OCI-LY7 (cell line): Measurements from ENCODE around the gene PPP1CA. TPM values are rescaled to one million over a fixed set of nuclear protein-coding genes. Genes with fewer than 3 reads are reported as not detected.

Experiments
- BruUV-seq: library from RNA; stranded (reverse); fragments of 400-500 nt; replicated peaks from 2 replicates; lab custom pipeline; 2021; lab: Mats Ljungman, UMichigan
- CTCF ChIA-PET: fragments of 300-600 bp; sonication (Branson Sonifier 250); formaldehyde crosslinking; loops from one replicate; lab custom pipeline; 2022; ENCODE audit warnings: antibody characterized with exemption; ENCODE audit not compliant: unreplicated experiment; lab: Charles Lee
- POLR2A ChIA-PET: fragments of 300-600 bp; sonication (Branson Sonifier 250); formaldehyde crosslinking; loops from one replicate; lab custom pipeline; 2022; ENCODE audit warnings: antibody characterized with exemption; lab: Charles Lee
- DNase-seq: peaks from one replicate; pipeline ENCODE4 v3.0.0-alpha.2; 2015; ENCODE audit warnings: low spot score
- H2AFZ ChIP-seq: fragments of 200-600 bp; sonication (generic), shearing (Covaris generic); 2 replicates; pipeline ENCODE4 v1.6.1; 2014; ENCODE audit warnings: mild to moderate bottlenecking, antibody characterized with exemption, low read length, moderate library complexity
- H3K27ac ChIP-seq: fragments of 200-600 bp; sonication (generic); 2 replicates; pipeline ENCODE4 v1.5.1; 2014; ENCODE audit warnings: mixed run types, low read depth, mild to moderate bottlenecking, moderate library complexity, low read length, inconsistent platforms; ENCODE audit not compliant: poor library complexity, severe bottlenecking
- H3K36me3 ChIP-seq: fragments of 200-600 bp; sonication (generic); 2 replicates; pipeline ENCODE4 v1.6.1; 2014; ENCODE audit warnings: mild to moderate bottlenecking, antibody characterized with exemption, low read length, moderate library complexity, mixed read lengths; ENCODE audit not compliant: insufficient read depth
- H3K4me1 ChIP-seq: fragments of 200-600 bp; sonication (generic); 2 replicates; pipeline ENCODE4 v1.5.1; 2014; ENCODE audit warnings: mild to moderate bottlenecking, low read length; ENCODE audit not compliant: insufficient read depth, poor library complexity, severe bottlenecking
- H3K4me2 ChIP-seq: fragments of 200-600 bp; sonication (generic); 2 replicates; pipeline ENCODE4 v1.6.1; 2014; ENCODE audit warnings: mild to moderate bottlenecking, low read length
- H3K4me3 ChIP-seq: fragments of 200-600 bp; sonication (generic); 2 replicates; pipeline ENCODE4 v1.5.1; 2014; ENCODE audit warnings: mild to moderate bottlenecking, low read depth, low read length; ENCODE audit not compliant: poor library complexity, severe bottlenecking
- H3K79me2 ChIP-seq: fragments of 200-600 bp; sonication (generic); 2 replicates; pipeline ENCODE4 v1.6.1; 2016; ENCODE audit warnings: low read depth, mild to moderate bottlenecking, low read length, moderate library complexity, mixed read lengths; ENCODE audit not compliant: insufficient read depth
- H3K9me2 ChIP-seq: fragments of 200-600 bp; sonication (generic); 2 replicates; pipeline ENCODE4 v1.6.1; 2016; ENCODE audit warnings: mild to moderate bottlenecking, low read length, mixed read lengths; ENCODE audit not compliant: insufficient read depth
- H3K9me3 ChIP-seq: fragments of 200-600 bp; sonication (generic); 2 replicates; pipeline ENCODE4 v1.6.1; 2014; ENCODE audit warnings: mild to moderate bottlenecking, mixed run types, low read length, mixed read lengths
- H4K20me1 ChIP-seq: fragments of 200-600 bp; sonication (generic); 2 replicates; pipeline ENCODE4 v1.6.1; 2014; ENCODE audit warnings: mild to moderate bottlenecking, antibody characterized with exemption, low read length, moderate library complexity, mixed read lengths; ENCODE audit not compliant: insufficient read depth
- CTCF ChIP-seq: fragments of 200-600 bp; sonication (generic); conservative IDR thresholded peaks from 2 replicates; pipeline ENCODE4 v1.5.1; 2014; ENCODE audit warnings: mild to moderate bottlenecking, antibody characterized with exemption, low read length, moderate library complexity, mixed read lengths
- EZH2phosphoT487 ChIP-seq: fragments of 200-600 bp; sonication (generic); IDR thresholded peaks from 2 replicates; pipeline ENCODE4 v1.6.1; 2018; ENCODE audit warnings: low read depth, borderline replicate concordance, mild to moderate bottlenecking, mixed run types, antibody characterized with exemption, low read length, moderate library complexity, mixed read lengths
- intact Hi-C: fragments of 100-400 bp; cut with micrococcal nuclease; formaldehyde crosslinking; loops from one replicate; pipeline ENCODE4 v1.10.0; 2022; ENCODE audit not compliant: unreplicated experiment
- total RNA-seq, 2 experiments: library from RNA; depleted of rRNA in 1 of 2; stranded (reverse); fragments of >200 nt in 1 of 2; shearing (Covaris generic) in 1 of 2; gene quantifications; 2 replicates each; pipeline ENCODE4 v1.2.3, GENCODE V29; 2014 to 2022

Gene PPP1CA
- total RNA-seq, 2 experiments from 2014 or later = 210 to 311 TPM

- Histone ChIP-seq H3K36me3 (no peaks in the 10 kb centered on the region), H3K79me2 (no peaks in the 10 kb centered on the region), H2AFZ (no peak overlapping the region), H4K20me1 (no peaks in the 10 kb centered on the region), H3K4me2 (no peak overlapping the region), H3K4me1 (peaks cover 29% of the 10 kb centered on the region), H3K27ac (no peak overlapping the region), H3K4me3 (no peak overlapping the region), H3K9me2 (no peaks in the 10 kb centered on the region), H3K9me3 (no peaks in the 10 kb centered on the region)
- ChIA-PET POLR2A (interaction anchor here (0.7 to 7.7 kb wide), 4 partner anchors 29 to 1070 kb away, joined by 7 to 106 read pairs (median 18); partner anchors contain the start of gene POLD4), CTCF (interaction anchor here (1.8 to 4.3 kb wide), 3 partner anchors 20 to 37 kb away, joined by 4 to 136 read pairs (median 7); partner anchors contain the start of gene POLD4)
- peak; percentile 88 for DNase-seq
- BruUV-seq = no TSS peak
- intact Hi-C loops = loop anchor here (1.0 to 5.0 kb wide), 7 partner anchors 25 to 300 kb away; partner anchors contain the start of gene ANKRD13D
- TF ChIP-seq CTCF (peak; percentile 97), EZH2phosphoT487 (no peak)
These were observed 19.2 kb downstream of the PPP1CA start for GRCh38 chr11:67382276-67383136.

DNA sequence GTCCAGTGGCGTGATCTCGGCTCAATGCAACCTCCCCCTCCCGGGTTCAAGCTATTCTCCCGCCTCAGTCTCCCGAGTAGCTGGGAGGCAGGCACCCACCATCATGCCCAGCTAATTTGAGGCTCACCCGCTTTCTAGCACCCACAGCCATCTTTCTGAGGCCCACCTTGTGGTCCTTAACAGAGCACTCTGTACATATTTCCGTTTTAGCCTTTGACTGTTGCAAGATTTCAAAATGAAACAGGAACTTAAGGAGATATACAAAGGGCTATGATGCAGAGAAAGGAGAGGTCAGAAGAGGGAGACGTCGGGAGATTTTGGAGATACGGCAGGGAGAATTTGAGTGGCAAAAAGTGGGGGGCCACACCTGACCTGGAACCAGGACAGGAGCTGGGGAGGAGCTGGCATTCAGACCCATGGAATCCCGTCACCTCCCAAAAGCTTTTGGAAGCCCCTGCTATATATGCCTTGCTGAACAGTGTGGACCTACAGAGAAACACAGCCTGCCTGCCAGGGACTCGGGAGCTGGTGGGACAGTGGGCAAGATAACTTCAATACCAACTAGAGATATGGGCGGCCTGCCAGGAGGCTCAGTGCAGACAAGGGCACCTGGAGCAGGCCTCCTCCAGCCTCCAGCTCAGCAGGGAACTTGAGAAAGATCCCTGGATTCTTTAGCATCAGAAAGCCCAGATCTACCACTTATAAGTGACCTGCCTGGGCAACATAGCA is 20.2 kb downstream of the PPP1CA start:
- intact Hi-C loops = loop anchor here (5.0 kb wide), 2 partner anchors 284 to 299 kb away; no protein-coding TSS in a partner anchor
- Histone ChIP-seq H3K9me2 (no peaks in the 10 kb centered on the region), H4K20me1 (no peaks in the 10 kb centered on the region), H2AFZ (peak overlapping the region; percentile 79), H3K27ac (peak overlapping the region; percentile 48), H3K4me2 (peak overlapping the region; percentile 52), H3K79me2 (no peaks in the 10 kb centered on the region), H3K4me1 (peaks cover 20% of the 10 kb centered on the region), H3K36me3 (no peaks in the 10 kb centered on the region), H3K4me3 (peak overlapping the region; percentile 19), H3K9me3 (no peaks in the 10 kb centered on the region)
- CTCF ChIA-PET = interaction anchor here (1.6 to 4.3 kb wide), 4 partner anchors 19 to 36 kb away, joined by 4 to 136 read pairs (median 7); partner anchors contain the start of gene POLD4
- no TSS peak for BruUV-seq
- POLR2A ChIA-PET = interaction anchor here (0.7 to 7.7 kb wide), 8 partner anchors 9 to 97 kb away, joined by 3 to 106 read pairs (median 4); partner anchors contain the start of genes POLD4 and PPP1CA
- TF ChIP-seq EZH2phosphoT487 = no peak
- no peak; the same call in 1 of the 2 replicates for TF ChIP-seq CTCF
- DNase-seq = peak; percentile 59
